DND-41 (cell line): ENCODE results near the gene DDX5.

Experiments used
- ATAC-seq: fragments of 200-7000 bp; cut with Tn5 transposase; 3 replicates; pipeline ENCODE4 v1.9.1; 2021; ENCODE audit warnings: low read depth; ENCODE audit not compliant: insufficient read depth
- DNase-seq: peaks from one replicate; pipeline ENCODE4 v3.0.0-alpha.2; 2020
- H2AFZ ChIP-seq: 2 replicates; pipeline ENCODE4 v1.6.0; 2012; ENCODE audit warnings: low read depth, low read length
- H3K27ac ChIP-seq: 2 replicates; pipeline ENCODE4 v1.5.1; 2012; ENCODE audit warnings: low read length, inconsistent platforms
- H3K27me3 ChIP-seq: fragments of 200-600 bp; sonication (generic); 2 replicates; pipeline ENCODE4 v1.6.0; 2012; ENCODE audit warnings: low read length, mild to moderate bottlenecking, inconsistent platforms; ENCODE audit not compliant: insufficient read depth, poor library complexity
- H3K36me3 ChIP-seq: 2 replicates; pipeline ENCODE4 v1.5.1; 2012; ENCODE audit warnings: low read length, inconsistent platforms; ENCODE audit not compliant: insufficient read depth
- H3K4me1 ChIP-seq: 2 replicates; pipeline ENCODE4 v1.5.1; 2012; ENCODE audit warnings: mild to moderate bottlenecking, low read length; ENCODE audit not compliant: insufficient read depth
- H3K4me2 ChIP-seq: 2 replicates; pipeline ENCODE4 v1.6.0; 2012; ENCODE audit warnings: mild to moderate bottlenecking, moderate library complexity, low read length, inconsistent platforms; ENCODE audit not compliant: insufficient read depth
- H3K4me3 ChIP-seq, 2 experiments: fragments of 200-600 bp in 1 of 2; shearing (Covaris generic) in 1 of 2; 2 replicates each; pipeline ENCODE4 v1.5.1; 2012 to 2016; ENCODE audit warnings: inconsistent platforms in 2 of 2, low read length in 2 of 2, mild to moderate bottlenecking in 2 of 2, low read depth in 1 of 2, moderate library complexity in 1 of 2
- H3K79me2 ChIP-seq: 2 replicates; pipeline ENCODE4 v1.6.0; 2012; ENCODE audit warnings: low read length, inconsistent platforms; ENCODE audit not compliant: insufficient read depth
- H3K9ac ChIP-seq: 2 replicates; pipeline ENCODE4 v1.6.0; 2012; ENCODE audit warnings: low read depth, mild to moderate bottlenecking, inconsistent platforms, low read length, moderate library complexity
- H3K9me3 ChIP-seq: 2 replicates; pipeline ENCODE4 v1.5.1; 2012; ENCODE audit warnings: low read length, moderate library complexity, mild to moderate bottlenecking, inconsistent platforms; ENCODE audit not compliant: insufficient read depth, severe bottlenecking
- H4K20me1 ChIP-seq: 2 replicates; pipeline ENCODE4 v1.6.0; 2012; ENCODE audit warnings: low read length; ENCODE audit not compliant: insufficient read depth
- CTCF ChIP-seq: IDR thresholded peaks from 2 replicates; pipeline ENCODE4 v1.5.1; 2012; ENCODE audit warnings: borderline replicate concordance, low read length, moderate library complexity, mild to moderate bottlenecking; ENCODE audit not compliant: poor library complexity, severe bottlenecking; ENCODE audit errors: extremely low read depth
- EZH2 ChIP-seq: IDR thresholded peaks from 3 replicates; pipeline ENCODE4 v1.6.1; 2012; ENCODE audit warnings: borderline replicate concordance, low read depth, mild to moderate bottlenecking, moderate library complexity, low read length, inconsistent platforms; ENCODE audit not compliant: severe bottlenecking

DDX5 gene

GRCh38 chr17:64540118-64540776, 34.2 kb upstream of the DDX5 start:
- Histone ChIP-seq H3K4me3 (no peak overlapping the region), H3K9me3 (no peaks in the 10 kb centered on the region), H3K36me3 (peaks cover 75% of the 10 kb centered on the region), H2AFZ (no peak overlapping the region), H3K27me3 (no peaks in the 10 kb centered on the region), H4K20me1 (no peaks in the 10 kb centered on the region), H3K79me2 (no peaks in the 10 kb centered on the region), H3K4me1 (no peaks in the 10 kb centered on the region), H3K27ac (no peak overlapping the region), H3K9ac (no peak overlapping the region), H3K4me2 (no peak overlapping the region)
- no peak for DNase-seq
- peak; percentile 30; the same call in 1 of the 3 replicates for ATAC-seq
- TF ChIP-seq EZH2 (no peak), CTCF (no peak)

GRCh38 chr17:64538508-64539130, 32.5 kb upstream of the DDX5 start:
- Histone ChIP-seq H3K27ac (no peak overlapping the region), H3K27me3 (no peaks in the 10 kb centered on the region), H3K9me3 (no peaks in the 10 kb centered on the region), H2AFZ (no peak overlapping the region), H3K9ac (no peak overlapping the region), H4K20me1 (no peaks in the 10 kb centered on the region), H3K4me1 (no peaks in the 10 kb centered on the region), H3K79me2 (no peaks in the 10 kb centered on the region), H3K4me2 (no peak overlapping the region), H3K4me3 (no peak overlapping the region), H3K36me3 (peaks cover 80% of the 10 kb centered on the region)
- DNase-seq (no peak), ATAC-seq (no peak)
- TF ChIP-seq CTCF (no peak), EZH2 (no peak)

GRCh38 chr17:64537488-64537887, 31.4 kb upstream of the DDX5 start:
- TF ChIP-seq CTCF = no peak
- no peaks in the 10 kb centered on the region for H3K27me3 ChIP-seq
- no peaks in the 10 kb centered on the region for H3K9me3 ChIP-seq
- peaks cover 86% of the 10 kb centered on the region for H3K36me3 ChIP-seq
- no peak overlapping the region for H3K27ac ChIP-seq
- H3K9ac ChIP-seq = no peak overlapping the region
- no peak overlapping the region for H2AFZ ChIP-seq
- H3K4me1 ChIP-seq = no peaks in the 10 kb centered on the region
- ATAC-seq = no peak
- no peaks in the 10 kb centered on the region for H3K79me2 ChIP-seq
- no peak for DNase-seq
- no peak overlapping the region for H3K4me3 ChIP-seq
- H4K20me1 ChIP-seq = no peaks in the 10 kb centered on the region
- no peak overlapping the region for H3K4me2 ChIP-seq
